ENCODE results near the gene CITED4. TPM values are rescaled to one million over a fixed set of nuclear protein-coding genes. Genes with fewer than 3 reads are reported as not detected.

The CITED4 gene
- polyA plus RNA-seq, 1 donor from 2014 or later = 2.6 TPM

GRCh38 chr1:40847023-40847745 is 15.0 kb downstream of the CITED4 start:
- no peaks in the 10 kb centered on the region for H3F3A ChIP-seq (ENCODE audit: insufficient read depth, low read length, poor library complexity, severe bottlenecking)
- H3K36me3 ChIP-seq (ENCODE audit: insufficient read depth, low read length) = no peaks in the 10 kb centered on the region
- no peaks in the 10 kb centered on the region for H3K27me3 ChIP-seq (ENCODE audit: insufficient read depth, low read depth, low read length)
- peak overlapping the region; percentile 36 for H2AFZ ChIP-seq (ENCODE audit: low read depth, low read length)
- H4K20me1 ChIP-seq (ENCODE audit: insufficient read depth) = no peaks in the 10 kb centered on the region
- TF ChIP-seq SMC3 (conservative IDR thresholded peaks at IDR 0.05; ENCODE audit: poor library complexity) (peak; percentile 7), RAD21 (conservative IDR thresholded peaks at IDR 0.05) (no peak), REST (IDR thresholded peaks at IDR 0.05; ENCODE audit: borderline replicate concordance) (no peak), POLR2AphosphoS5 (IDR thresholded peaks at IDR 0.05) (no peak), MXI1 (conservative IDR thresholded peaks at IDR 0.05; ENCODE audit: poor library complexity, severe bottlenecking) (peak; percentile 24)
- peak overlapping the region; percentile 30 for H3K9ac ChIP-seq (ENCODE audit: low read length)
- H3K9me3 ChIP-seq (ENCODE audit: low read length) = peaks cover 3% of the 10 kb centered on the region
- peak overlapping the region; percentile 22 for H3K4me2 ChIP-seq (ENCODE audit: low read length)
- peak overlapping the region; percentile 65 for H3K27ac ChIP-seq (ENCODE audit: low read length)
- no peaks in the 10 kb centered on the region for H3K79me2 ChIP-seq (replicated peaks; ENCODE audit: insufficient read depth, low read length)
- no peaks in the 10 kb centered on the region for H3K9me2 ChIP-seq (ENCODE audit: insufficient read depth, low read length)
- H3K4me3 ChIP-seq (ENCODE audit: low read length) = peak overlapping the region; percentile 29

GRCh38 chr1:40845895-40846294 is 16.3 kb downstream of the CITED4 start:
- Histone ChIP-seq H3K4me2 (ENCODE audit: low read length) (no peak overlapping the region), H3K79me2 (replicated peaks; ENCODE audit: insufficient read depth, low read length) (no peaks in the 10 kb centered on the region), H3K9me2 (ENCODE audit: insufficient read depth, low read length) (no peaks in the 10 kb centered on the region), H3K27me3 (ENCODE audit: insufficient read depth, low read depth, low read length) (no peaks in the 10 kb centered on the region), H3K9me3 (ENCODE audit: low read length) (peaks cover 3% of the 10 kb centered on the region), H3K4me3 (ENCODE audit: low read length) (no peak overlapping the region), H3K27ac (ENCODE audit: low read length) (no peak overlapping the region), H3K9ac (ENCODE audit: low read length) (no peak overlapping the region), H4K20me1 (ENCODE audit: insufficient read depth) (no peaks in the 10 kb centered on the region), H3F3A (ENCODE audit: insufficient read depth, low read length, poor library complexity, severe bottlenecking) (no peaks in the 10 kb centered on the region), H3K36me3 (ENCODE audit: insufficient read depth, low read length) (no peaks in the 10 kb centered on the region), H2AFZ (ENCODE audit: low read depth, low read length) (no peak overlapping the region)
- TF ChIP-seq SMC3 (conservative IDR thresholded peaks at IDR 0.05; ENCODE audit: poor library complexity) = no peak
- no peak for TF ChIP-seq MXI1 (conservative IDR thresholded peaks at IDR 0.05; ENCODE audit: poor library complexity, severe bottlenecking)
- no peak for TF ChIP-seq RAD21 (conservative IDR thresholded peaks at IDR 0.05)
- TF ChIP-seq TAF1 (IDR thresholded peaks at IDR 0.05; ENCODE audit: low read depth) = no peak
- no peak for TF ChIP-seq REST (IDR thresholded peaks at IDR 0.05; ENCODE audit: borderline replicate concordance)
- TF ChIP-seq POLR2AphosphoS5 (IDR thresholded peaks at IDR 0.05) = no peak
- TF ChIP-seq EP300 (conservative IDR thresholded peaks at IDR 0.05; ENCODE audit: poor library complexity, severe bottlenecking) = no peak
